Activated naive CD4-positive, alpha-beta T cell treated with anti-CD3 and anti-CD28 coated beads, Interleukin-2, amount 50 U/mL, for 16 hours (primary cell): ENCODE measurements around the gene TJP3.

Experiments
- DNase-seq: peaks from one replicate; pipeline ENCODE4 v3.0.0-alpha.2; 2020

TJP3 gene

GRCh38 chr19:3770136-3770999 lies 62.2 kb downstream of the TJP3 start:
- DNase-seq = no peak

- DNase-seq = no peak
Observed at GRCh38 chr19:3771000-3771905, 63.1 kb downstream of the TJP3 start.

- DNase-seq = no peak
Observed at GRCh38 chr19:3771906-3772455, 63.8 kb downstream of the TJP3 start, which contains the start of gene RAX2. TSS of gene RAX2 (minus strand) at chr19:3772228. CDS start at chr19:3771742, 486 bp downstream.

DNA sequence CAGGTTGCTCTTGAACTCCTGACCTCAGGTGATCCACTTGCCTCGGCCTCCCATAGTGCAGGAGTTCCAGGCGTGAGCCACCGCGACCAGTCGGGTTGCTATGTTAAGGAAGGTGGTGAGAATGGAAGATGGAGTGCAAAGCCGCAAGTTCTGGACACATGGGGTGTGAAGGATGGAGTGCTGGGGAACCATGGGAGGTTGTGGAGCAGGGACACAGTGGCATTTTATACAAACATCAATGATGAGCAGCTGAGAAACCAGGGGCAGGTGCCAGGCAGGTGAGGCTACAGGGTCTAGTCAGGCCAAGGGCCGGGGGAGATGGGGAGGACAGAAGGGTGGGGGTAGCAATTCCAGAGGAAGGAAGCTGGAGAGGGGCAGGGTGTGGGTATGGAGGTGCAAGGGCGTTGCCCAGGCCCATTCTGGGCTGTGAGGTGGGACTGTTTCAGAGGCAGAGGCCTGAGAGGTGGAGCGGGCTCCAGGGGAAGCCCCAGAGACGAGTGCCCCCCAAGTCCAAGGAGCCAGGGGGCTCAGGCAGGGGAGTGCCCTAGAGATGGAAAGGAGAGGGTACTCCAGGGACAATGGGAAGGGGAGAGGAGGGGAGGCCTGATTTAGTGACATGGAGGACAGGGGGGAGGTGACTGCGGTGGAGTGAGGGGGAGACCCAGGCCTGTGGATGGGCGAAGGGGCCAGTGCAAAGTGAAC lies 65.8 kb downstream of the TJP3 start:
- no peak for DNase-seq

- DNase-seq = no peak
Observed at GRCh38 chr19:3774621-3775373, 66.6 kb downstream of the TJP3 start.

DNA sequence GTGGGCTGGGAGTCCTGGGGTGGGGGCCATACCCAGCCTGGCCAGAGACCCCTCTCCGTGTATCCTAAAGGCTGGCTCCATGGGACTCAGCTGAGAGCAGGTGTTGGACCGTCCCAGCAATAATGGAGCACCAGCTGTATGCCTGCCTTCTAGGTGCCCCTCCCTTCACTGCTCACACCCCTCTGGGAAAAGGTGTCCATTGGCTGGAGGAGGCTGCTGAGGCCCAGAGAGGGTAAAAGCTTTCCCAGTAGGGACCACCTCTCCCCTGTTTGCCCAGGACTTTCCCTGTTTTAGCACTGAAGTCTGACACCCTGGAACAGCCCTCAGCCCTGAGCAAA lies 67.2 kb downstream of the TJP3 start:
- DNase-seq = no peak

DNA sequence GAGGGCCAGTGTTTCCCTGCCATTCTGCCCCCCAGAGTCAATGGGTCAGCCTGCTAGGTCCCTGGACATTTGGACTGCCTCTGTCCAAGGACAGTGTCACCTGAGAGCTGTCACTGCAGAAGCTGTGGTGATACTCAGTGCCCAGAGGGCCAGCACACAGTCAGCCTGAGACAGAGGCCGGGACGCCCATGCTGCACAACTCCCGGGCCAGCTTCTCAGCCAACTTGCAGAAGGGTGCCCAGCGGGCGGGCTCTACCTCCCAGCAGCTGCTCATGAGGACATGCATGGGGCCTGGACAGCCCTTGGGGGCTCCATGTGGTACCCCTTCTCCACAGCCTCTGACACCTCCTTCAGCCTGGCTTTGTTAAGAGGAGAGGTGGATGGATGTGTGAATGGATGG lies 67.6 kb downstream of the TJP3 start:
- DNase-seq = no peak

GRCh38 chr19:3776479-3777040 lies 68.4 kb downstream of the TJP3 start:
- DNase-seq = no peak

- DNase-seq = no peak
Observed at GRCh38 chr19:3778104-3778867, 70.1 kb downstream of the TJP3 start.

GRCh38 chr19:3778899-3779723 lies 70.9 kb downstream of the TJP3 start:
- no peak for DNase-seq

GRCh38 chr19:3780786-3781304 lies 72.7 kb downstream of the TJP3 start:
- no peak for DNase-seq

DNA sequence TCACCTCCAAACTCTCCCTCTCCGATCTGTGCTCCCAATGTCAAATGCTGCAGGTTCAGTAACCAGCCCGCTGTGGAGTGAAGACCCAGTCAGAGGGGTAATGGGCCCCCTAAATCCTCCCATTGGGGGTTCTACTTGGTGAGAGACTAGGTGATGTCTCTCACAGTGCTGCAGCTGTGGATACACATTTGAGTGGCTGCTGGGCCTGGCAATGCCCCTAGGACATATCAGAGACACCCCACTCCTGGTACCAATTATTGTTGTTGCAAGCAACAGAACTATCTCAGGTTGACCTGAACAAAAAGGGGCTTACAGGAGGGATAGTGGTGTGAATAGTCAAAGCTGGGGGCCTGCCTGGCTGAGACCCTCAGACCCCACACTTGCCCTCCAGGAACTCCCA lies 73.4 kb downstream of the TJP3 start:
- DNase-seq = no peak

DNA sequence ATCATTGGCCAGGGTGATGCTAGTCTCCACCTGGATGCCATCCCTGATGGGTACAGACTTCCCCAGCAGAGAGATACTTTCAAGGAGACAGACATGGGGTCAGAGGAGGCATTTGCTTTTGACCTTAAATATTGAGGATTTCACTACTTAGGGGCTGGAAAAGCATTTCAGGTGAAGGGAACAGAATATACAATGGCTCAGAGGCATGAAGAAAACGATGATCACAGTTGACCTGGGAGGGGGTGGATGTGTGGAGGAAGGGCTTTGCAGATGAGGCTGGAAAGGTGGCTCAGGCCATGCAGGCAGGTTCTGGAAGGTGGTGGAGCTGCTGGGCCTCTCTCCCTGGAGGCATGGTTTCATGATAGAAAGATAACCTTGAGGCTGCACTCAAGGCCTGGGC lies 74.1 kb downstream of the TJP3 start:
- no peak for DNase-seq

GRCh38 chr19:3782903-3783302 lies 74.7 kb downstream of the TJP3 start:
- no peak for DNase-seq

DNA sequence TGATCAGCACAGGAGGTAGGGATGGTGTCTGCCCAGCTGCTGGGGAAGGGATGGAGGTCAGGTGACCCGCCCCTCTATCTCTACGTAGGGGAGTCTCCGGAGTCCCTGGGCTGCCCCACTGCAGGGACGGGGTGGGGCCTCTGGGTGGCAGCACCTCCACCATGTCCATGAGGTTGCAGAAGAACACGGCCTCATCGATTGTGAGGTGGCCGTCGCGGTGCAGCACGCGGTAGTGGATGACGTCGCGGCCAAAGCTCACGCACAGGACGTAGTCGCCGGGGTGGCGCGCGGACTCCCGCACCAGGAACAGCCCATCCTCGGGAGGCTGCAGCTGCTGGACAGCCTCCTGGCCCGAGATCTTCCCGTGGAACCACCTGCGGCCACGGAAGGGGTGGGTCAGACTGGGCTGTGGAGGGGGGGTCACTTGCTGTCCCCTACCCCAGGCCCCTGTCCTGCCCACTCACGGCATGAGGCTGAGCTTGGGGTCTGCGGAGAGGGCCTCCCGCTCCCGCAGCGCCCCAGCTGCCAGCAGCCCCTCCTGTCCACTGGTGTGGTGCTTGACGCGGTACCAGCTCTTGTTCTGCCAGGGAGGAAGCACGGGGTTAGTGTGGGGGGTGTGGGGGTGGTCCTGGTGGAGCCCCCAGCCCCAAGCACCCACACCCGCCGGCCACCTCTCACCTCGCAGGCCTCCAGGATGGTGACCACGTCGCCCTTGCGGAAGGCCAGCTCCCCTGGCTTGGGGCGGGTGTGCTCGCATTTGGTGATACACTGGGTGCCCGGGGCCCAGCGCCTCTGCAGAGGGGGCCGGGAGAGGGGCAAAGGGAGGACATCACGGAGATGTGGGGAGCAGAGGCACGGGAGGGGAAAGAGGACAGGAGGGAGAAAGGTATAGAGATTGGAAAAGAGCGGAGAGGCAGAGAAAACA lies 75.7 kb downstream of the TJP3 start:
- DNase-seq = peak; percentile 55

DNA sequence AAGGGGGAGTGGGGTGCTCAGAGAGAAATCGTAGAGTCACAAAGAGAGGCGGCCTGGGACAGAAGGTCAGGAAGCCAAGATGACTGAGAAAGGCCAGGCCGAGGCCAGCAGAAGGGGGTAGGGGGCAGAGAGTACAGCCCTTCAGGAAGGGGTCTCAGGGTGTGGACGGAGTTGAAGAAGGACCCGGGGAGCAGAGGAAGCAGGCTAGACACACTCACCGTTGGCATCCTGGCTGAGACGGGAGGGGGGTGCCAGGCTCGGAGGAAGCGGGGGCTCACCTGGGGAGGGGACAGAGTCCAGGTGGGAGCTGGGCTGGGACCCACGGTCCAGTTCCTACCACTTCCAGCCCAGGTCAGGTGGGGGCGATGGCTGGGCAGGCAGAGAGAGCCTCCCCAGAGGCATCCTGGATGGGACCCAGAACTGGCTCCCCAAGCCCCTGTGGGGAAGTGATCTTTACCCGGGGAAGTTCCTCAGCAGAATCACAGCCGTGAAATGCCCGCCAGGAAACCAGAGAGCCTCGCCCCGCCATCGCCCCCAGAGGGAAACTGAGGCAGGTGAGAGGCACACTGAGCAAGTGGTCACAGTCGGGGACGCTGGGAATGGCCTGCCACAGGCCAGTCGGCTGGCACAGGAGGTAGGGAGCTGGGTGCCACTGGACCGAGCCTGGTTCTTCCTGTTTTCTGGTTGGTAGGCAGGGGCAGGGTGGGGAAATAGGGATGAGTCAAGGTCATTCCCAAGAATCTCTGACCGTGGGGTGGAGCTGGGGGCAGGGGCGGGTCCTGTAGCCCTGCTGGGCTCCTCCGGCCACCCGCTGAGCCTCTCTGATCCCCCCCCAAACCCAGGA lies 76.6 kb downstream of the TJP3 start:
- no peak for DNase-seq

- DNase-seq = peak; percentile 47
Observed at GRCh38 chr19:3785451-3785937, 77.3 kb downstream of the TJP3 start.
